Memory B cell (primary cell): Measurements from ENCODE around the gene CCT5.
"Not testable (repeated sequence)": the region's sequence is repeated elsewhere in the genome, so short reads cannot be mapped to it uniquely, and the experiment has no call there.

Experiments
- ATAC-seq: fragments of 150-1000 bp; cut with Tn5 transposase; 2 replicates; pipeline ENCODE4 v1.10.0; 2021; ENCODE audit warnings: low read depth, mild to moderate bottlenecking, moderate library complexity
- DNase-seq, 2 donors: peaks; one replicate each; pipeline ENCODE4 v3.0.0; 2022; ENCODE audit warnings: low spot score in 2 of 2
- H3K27ac Mint-ChIP-seq: one replicate; pipeline ENCODE4 v1.8.0; 2022; ENCODE audit warnings: mild to moderate bottlenecking, moderate library complexity, mixed read lengths
- H3K27me3 Mint-ChIP-seq: one replicate; pipeline ENCODE4 v1.8.0; 2022; ENCODE audit warnings: mixed read lengths
- H3K36me3 Mint-ChIP-seq: one replicate; pipeline ENCODE4 v1.8.0; 2022; ENCODE audit warnings: mild to moderate bottlenecking, mixed read lengths
- H3K4me1 Mint-ChIP-seq: one replicate; pipeline ENCODE4 v1.8.0; 2022; ENCODE audit warnings: mixed read lengths
- H3K4me3 Mint-ChIP-seq: one replicate; pipeline ENCODE4 v1.8.0; 2022; ENCODE audit warnings: mild to moderate bottlenecking, moderate library complexity, mixed read lengths
- H3K9me3 Mint-ChIP-seq: one replicate; pipeline ENCODE4 v1.8.0; 2022; ENCODE audit warnings: mixed read lengths

The CCT5 gene

DNA sequence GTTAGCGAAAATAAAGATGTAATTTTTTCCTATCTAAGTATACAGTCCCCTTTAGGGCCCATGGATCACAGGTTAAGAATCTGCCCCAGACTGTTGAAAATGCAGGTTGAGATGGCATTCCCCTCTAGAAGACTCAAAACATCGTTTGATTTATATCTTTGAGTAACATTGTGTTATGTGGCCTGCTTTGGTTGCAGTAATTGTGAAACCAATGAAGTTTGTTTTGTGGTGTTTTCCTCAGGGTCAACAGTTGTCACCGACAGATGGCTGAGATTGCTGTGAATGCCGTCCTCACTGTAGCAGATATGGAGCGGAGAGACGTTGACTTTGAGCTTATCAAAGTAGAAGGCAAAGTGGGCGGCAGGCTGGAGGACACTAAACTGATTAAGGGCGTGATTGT, 7.8 kb downstream of the CCT5 start:
- H3K4me3 Mint-ChIP-seq: no peak overlapping the region
- H3K27ac Mint-ChIP-seq: no peak overlapping the region
- no peaks in the 10 kb centered on the region for H3K9me3 Mint-ChIP-seq
- DNase-seq: no peak
- peaks cover 45% of the 10 kb centered on the region for H3K36me3 Mint-ChIP-seq
- no peaks in the 10 kb centered on the region for H3K27me3 Mint-ChIP-seq
- peaks cover 6% of the 10 kb centered on the region for H3K4me1 Mint-ChIP-seq
- no peak for ATAC-seq

DNA sequence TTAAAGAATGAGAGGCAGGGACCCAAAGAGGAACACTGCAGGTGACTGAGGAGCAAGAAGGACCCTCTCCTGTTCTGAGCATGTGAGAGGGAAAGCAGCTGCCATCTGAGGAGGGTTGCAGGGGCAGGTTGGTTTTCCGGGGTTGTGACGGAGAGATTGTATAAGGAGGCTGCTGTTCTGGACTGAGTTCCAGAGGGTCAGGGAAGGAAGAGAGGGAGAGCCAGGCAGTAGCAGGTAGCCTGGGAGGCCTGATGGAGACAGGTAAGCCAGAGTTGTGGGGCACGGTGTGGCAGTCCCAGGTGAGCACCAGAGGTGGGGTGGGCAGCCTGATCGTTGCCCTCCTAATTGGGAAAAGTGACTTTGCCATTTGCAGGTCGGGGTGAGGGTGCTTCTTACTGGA, 9.8 kb downstream of the CCT5 start:
- no peaks in the 10 kb centered on the region for H3K27me3 Mint-ChIP-seq
- peaks cover 50% of the 10 kb centered on the region for H3K36me3 Mint-ChIP-seq
- DNase-seq (no peak), ATAC-seq (no peak)
- no peaks in the 10 kb centered on the region for H3K9me3 Mint-ChIP-seq
- no peak overlapping the region for H3K4me3 Mint-ChIP-seq
- H3K4me1 Mint-ChIP-seq: peaks cover 4% of the 10 kb centered on the region
- no peak overlapping the region for H3K27ac Mint-ChIP-seq

DNA sequence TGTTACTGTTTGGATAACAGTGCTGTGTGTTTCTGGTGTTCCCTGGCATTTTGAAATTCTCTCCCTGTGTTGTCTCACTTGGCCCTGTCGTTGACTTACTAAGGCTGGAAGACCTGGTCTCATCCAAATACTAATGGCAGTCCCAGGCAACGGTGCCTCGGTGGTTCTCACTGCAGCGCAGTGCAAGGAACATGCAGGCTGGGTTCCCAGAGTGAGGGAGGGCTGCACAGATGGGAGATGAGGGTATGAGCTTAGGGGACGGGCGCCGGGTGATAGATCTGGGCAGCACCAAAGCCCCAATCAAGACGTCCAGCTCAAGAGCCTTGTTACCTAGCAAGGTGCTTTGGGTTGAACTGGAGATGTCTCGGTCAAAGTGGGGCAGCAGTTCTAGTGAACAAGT, 11.0 kb downstream of the CCT5 start:
- H3K9me3 Mint-ChIP-seq: no peaks in the 10 kb centered on the region
- H3K27me3 Mint-ChIP-seq: no peaks in the 10 kb centered on the region
- H3K27ac Mint-ChIP-seq: no peak overlapping the region
- H3K4me3 Mint-ChIP-seq: no peak overlapping the region
- peaks cover 2% of the 10 kb centered on the region for H3K4me1 Mint-ChIP-seq
- ATAC-seq (no peak), DNase-seq (no peak)
- peaks cover 42% of the 10 kb centered on the region for H3K36me3 Mint-ChIP-seq

DNA sequence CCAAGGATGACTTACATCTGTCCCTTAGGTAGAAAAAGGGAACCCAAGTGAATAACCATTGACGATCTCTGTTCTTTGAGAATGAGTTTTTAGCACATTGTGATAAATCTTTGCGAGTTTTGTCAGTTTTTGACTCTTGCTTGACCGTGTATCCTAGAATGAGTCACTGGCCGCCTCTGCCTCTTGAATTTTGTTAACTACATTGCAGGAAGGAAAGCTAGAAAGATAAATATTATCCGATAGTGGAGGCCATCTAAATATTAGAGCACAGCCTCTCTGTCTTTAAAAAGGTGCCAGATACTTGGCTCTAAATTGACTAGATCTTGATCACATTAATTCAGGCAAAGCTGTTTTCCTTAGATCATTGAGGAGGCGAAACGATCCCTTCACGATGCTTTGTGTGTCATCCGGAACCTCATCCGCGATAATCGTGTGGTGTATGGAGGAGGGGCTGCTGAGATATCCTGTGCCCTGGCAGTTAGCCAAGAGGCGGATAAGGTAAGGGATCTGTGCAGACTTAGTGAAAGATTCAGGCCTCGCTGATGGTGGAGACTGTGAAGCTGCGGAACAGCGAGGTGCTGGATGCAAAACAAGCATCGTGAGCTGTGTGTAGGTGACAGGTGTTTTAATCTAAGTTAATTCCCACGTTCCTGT, 12.2 kb downstream of the CCT5 start:
- no peak for DNase-seq
- Mint-ChIP-seq H3K4me3 (no peak overlapping the region), H3K27ac (no peak overlapping the region), H3K9me3 (no peaks in the 10 kb centered on the region), H3K36me3 (peaks cover 41% of the 10 kb centered on the region), H3K4me1 (peaks cover 2% of the 10 kb centered on the region), H3K27me3 (no peaks in the 10 kb centered on the region)
- ATAC-seq: no peak

DNA sequence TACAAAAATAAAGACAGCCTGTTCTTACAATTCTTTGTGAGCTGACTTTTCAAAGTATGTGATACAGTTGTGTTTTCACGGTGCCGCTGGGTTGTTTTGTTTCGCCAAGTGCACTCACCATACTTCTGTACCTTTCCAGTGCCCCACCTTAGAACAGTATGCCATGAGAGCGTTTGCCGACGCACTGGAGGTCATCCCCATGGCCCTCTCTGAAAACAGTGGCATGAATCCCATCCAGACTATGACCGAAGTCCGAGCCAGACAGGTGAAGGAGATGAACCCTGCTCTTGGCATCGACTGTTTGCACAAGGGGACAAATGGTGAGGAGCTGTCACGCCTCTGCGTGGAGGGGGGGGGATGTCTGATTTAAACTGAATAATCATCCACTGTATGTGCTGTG, 12.9 kb downstream of the CCT5 start:
- peaks cover 37% of the 10 kb centered on the region for H3K36me3 Mint-ChIP-seq
- H3K4me3 Mint-ChIP-seq: no peak overlapping the region
- H3K4me1 Mint-ChIP-seq: peaks cover 2% of the 10 kb centered on the region
- ATAC-seq: no peak
- H3K27me3 Mint-ChIP-seq: no peaks in the 10 kb centered on the region
- no peaks in the 10 kb centered on the region for H3K9me3 Mint-ChIP-seq
- DNase-seq: no peak
- no peak overlapping the region for H3K27ac Mint-ChIP-seq

DNA sequence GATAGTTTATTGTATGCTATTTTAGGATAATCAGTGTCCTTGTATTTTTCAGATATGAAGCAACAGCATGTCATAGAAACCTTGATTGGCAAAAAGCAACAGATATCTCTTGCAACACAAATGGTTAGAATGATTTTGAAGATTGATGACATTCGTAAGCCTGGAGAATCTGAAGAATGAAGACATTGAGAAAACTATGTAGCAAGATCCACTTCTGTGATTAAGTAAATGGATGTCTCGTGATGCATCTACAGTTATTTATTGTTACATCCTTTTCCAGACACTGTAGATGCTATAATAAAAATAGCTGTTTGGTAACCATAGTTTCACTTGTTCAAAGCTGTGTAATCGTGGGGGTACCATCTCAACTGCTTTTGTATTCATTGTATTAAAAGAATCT, 14.5 kb downstream of the CCT5 start:
- no peak for DNase-seq
- H3K4me3 Mint-ChIP-seq: no peak overlapping the region
- H3K36me3 Mint-ChIP-seq: peaks cover 26% of the 10 kb centered on the region
- no peak overlapping the region for H3K27ac Mint-ChIP-seq
- H3K4me1 Mint-ChIP-seq: peaks cover 2% of the 10 kb centered on the region
- H3K27me3 Mint-ChIP-seq: no peaks in the 10 kb centered on the region
- ATAC-seq: no peak
- H3K9me3 Mint-ChIP-seq: no peaks in the 10 kb centered on the region

DNA sequence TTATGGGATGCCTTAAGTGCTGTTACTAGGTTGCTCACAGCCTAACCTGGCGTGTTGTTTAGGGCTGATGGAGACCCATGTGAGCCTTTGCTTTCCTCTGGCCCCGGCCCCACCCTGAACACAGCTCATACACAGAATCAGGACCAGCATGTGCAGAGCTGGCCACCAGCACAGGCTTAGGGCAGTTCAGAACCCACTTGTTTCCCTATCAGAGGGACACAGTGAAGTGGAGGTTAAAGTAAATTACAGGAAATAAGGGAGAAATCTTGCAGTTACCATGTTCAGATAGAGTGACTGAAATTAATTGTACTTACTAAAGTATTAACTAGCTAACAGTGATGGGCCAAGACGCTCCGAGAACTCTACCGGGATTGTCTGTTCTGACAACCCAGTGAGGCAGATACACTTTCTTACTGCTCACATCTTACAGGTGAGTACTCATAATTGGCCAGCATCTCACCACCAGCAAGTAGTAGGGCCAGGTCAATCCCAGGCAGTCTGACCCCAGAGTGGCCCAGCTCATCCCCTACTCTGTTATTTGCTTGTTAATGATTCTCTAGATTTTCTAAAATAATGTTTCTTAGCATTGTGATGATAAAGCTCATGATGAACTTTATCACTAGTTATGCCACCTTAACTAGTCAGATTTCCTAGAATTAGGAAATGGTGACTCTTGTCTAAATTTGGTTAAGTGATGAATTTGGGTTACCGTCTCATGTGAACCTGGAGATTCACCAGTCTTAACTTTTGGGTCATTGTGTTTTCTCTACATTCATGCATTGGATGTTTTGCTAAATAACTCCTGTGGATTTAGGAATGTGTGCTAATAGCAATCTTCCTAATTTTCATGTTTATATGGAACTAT, 15.4 kb downstream of the CCT5 start:
- H3K9me3 Mint-ChIP-seq: no peaks in the 10 kb centered on the region
- ATAC-seq: no peak
- no peaks in the 10 kb centered on the region for H3K27me3 Mint-ChIP-seq
- H3K4me3 Mint-ChIP-seq: no peak overlapping the region
- H3K4me1 Mint-ChIP-seq: no peaks in the 10 kb centered on the region
- peaks cover 22% of the 10 kb centered on the region for H3K36me3 Mint-ChIP-seq
- no peak overlapping the region for H3K27ac Mint-ChIP-seq
- DNase-seq: no peak

DNA sequence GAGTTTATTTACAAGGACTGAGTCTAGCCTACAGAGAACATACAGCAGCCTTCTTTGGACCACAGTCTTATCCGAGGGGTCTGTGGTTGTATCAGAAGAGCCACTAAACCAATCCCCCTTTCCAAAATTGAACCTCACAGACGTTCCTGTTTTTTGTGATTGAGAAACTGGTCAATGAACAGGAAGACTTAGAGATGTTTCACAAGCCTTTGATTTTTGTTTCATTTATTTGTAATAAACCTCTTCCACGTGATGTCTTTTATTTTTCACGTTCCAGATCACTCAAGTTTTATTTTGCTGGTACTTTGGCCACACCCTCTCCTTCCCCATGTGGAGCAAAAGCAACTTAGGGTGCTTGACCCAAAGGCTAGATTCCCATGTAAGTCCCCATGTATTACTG, 16.1 kb downstream of the CCT5 start:
- no peaks in the 10 kb centered on the region for H3K9me3 Mint-ChIP-seq
- H3K27me3 Mint-ChIP-seq: no peaks in the 10 kb centered on the region
- ATAC-seq: no peak
- no peak overlapping the region for H3K27ac Mint-ChIP-seq
- H3K4me3 Mint-ChIP-seq: no peak overlapping the region
- no peak for DNase-seq
- H3K4me1 Mint-ChIP-seq: no peaks in the 10 kb centered on the region
- peaks cover 15% of the 10 kb centered on the region for H3K36me3 Mint-ChIP-seq

DNA sequence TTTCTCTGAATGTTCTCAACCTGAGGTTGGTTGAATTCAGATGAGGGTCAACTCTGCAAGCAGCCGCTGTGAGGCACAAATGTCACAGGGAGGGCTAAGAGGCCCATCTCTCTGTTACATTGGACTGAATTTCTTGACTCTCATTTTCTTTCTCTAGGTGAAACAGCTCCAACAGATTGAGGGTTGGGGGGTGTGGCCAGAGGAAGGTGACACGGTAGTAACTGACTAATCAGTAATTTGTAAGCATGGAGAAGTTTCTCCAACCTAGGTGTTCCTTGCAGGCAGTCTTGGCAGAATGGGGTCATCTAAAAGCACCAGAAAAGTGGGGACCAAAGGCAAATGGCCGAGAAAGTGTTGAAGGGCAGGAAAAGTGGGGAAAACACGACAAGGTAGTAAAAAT, 16.8 kb downstream of the CCT5 start:
- Mint-ChIP-seq H3K9me3 (no peaks in the 10 kb centered on the region), H3K36me3 (peaks cover 15% of the 10 kb centered on the region), H3K27ac (no peak overlapping the region), H3K27me3 (peaks cover 2% of the 10 kb centered on the region), H3K4me3 (no peak overlapping the region), H3K4me1 (no peaks in the 10 kb centered on the region)
- DNase-seq (no peak), ATAC-seq (no peak)

DNA sequence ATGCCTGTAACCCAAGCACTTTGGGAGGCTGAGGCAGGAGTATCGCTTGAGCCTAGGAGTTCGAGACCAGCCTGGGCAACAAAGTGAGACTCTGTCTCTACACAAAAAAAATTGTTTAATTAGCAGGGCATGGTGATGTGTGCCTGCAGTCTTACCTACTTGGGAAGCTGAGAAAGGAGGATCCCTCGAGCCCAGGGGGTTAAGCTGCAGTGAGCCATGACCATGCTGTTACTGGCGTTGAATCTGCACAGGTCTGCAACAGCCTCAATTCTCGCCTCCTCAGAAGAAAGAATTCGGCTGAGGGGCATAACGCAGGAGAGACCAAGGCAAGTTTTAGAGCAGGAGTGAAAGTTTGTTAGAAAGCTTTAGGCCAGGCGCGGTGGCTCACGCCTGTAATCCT, 18.0 kb downstream of the CCT5 start:
- Mint-ChIP-seq H3K27ac (no peak overlapping the region), H3K27me3 (peaks cover 3% of the 10 kb centered on the region), H3K4me1 (no peaks in the 10 kb centered on the region), H3K9me3 (no peaks in the 10 kb centered on the region), H3K36me3 (peaks cover 7% of the 10 kb centered on the region), H3K4me3 (no peak overlapping the region)
- no peak for ATAC-seq
- DNase-seq: no peak

DNA sequence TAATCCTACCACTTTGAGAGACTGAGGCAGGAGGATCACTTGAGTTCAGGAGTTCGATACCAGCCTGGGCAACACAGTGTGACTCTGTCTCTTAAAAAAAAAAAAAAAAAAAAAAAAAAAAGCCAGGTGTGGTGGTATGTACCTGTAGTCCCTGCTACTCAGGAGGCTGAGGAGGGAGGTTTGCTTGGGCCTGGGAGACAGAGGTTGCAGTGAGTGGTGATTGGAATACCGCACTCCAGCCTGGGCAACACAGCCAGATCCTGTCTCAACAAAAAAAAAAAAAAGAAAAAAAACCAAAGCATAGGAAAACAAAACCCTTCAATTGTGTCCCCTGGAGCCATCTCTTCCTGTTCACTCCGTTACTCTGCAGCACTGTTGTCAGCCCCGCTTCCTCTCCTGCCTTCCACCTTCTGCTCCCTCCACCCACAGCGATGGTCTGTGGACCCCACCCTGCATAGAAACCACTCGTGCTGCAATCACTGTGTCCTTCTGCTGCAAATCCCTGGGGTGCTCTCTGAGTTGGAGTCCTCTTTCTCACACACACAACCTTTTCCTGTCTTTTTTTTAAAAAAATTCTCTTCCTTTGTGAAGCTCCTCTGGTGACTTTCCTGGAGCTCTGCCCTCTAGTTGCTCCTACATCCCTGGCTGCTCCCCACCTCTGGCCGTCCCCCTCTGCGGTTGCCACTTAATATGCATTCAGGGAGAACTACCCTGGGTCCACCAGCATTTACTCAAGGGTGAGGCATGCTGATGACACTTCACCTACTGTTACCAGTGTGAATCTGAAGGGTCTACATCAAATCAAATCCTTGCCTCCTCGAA, 22.2 kb downstream of the CCT5 start:
- Mint-ChIP-seq H3K27ac (no peak overlapping the region), H3K9me3 (no peaks in the 10 kb centered on the region), H3K4me1 (no peaks in the 10 kb centered on the region), H3K27me3 (peaks cover 5% of the 10 kb centered on the region), H3K4me3 (no peak overlapping the region), H3K36me3 (no peaks in the 10 kb centered on the region)
- ATAC-seq (no peak), DNase-seq (no peak)

DNA sequence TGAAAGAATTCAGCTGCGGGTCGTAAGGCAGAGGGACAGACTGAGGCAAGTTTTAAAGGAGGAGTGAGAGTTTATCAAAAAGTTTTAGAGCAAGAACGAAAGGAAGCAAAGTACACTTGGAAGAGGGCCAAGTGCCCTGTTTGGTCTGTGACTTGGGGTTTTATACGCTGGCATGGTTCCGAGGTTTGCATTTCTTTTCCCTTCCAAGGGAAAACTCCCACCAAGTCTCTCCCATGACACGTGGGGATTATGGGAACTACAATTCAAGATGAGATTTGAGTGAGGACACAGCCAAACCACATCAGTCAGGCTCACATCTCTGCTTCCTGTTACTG, 22.8 kb downstream of the CCT5 start:
- H3K9me3 Mint-ChIP-seq: not testable (repeated sequence)

DNA sequence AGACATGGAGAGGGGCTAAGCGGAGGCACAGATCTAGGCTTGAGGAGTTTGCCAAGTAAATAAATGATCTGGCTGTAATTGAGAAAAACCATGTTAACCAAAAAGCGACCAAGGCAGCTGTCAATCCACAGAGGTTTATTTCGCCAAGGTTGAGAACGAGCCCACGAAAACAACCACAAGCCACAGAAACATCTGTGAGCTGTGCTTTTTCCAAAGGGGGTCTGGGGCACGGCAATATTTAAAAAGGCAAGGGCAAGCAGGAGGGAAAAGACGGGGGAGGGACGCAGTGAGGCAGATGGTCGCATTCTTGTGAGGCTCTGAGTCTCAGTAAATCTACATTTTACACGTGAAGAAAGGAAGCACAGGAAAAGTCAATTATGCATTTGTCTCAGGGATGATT, 25.4 kb downstream of the CCT5 start:
- peaks cover 7% of the 10 kb centered on the region for H3K27me3 Mint-ChIP-seq
- no peak overlapping the region for H3K4me3 Mint-ChIP-seq
- no peaks in the 10 kb centered on the region for H3K36me3 Mint-ChIP-seq
- H3K27ac Mint-ChIP-seq: no peak overlapping the region
- H3K4me1 Mint-ChIP-seq: no peaks in the 10 kb centered on the region
- DNase-seq (no peak), ATAC-seq (no peak)
- H3K9me3 Mint-ChIP-seq: no peaks in the 10 kb centered on the region

More for the DNA sequence above, 22.8 kb downstream of the CCT5 start:
- not testable (repeated sequence) for H3K4me3 Mint-ChIP-seq, H3K27me3 Mint-ChIP-seq, H3K36me3 Mint-ChIP-seq, ATAC-seq, H3K27ac Mint-ChIP-seq, DNase-seq, H3K4me1 Mint-ChIP-seq

DNA sequence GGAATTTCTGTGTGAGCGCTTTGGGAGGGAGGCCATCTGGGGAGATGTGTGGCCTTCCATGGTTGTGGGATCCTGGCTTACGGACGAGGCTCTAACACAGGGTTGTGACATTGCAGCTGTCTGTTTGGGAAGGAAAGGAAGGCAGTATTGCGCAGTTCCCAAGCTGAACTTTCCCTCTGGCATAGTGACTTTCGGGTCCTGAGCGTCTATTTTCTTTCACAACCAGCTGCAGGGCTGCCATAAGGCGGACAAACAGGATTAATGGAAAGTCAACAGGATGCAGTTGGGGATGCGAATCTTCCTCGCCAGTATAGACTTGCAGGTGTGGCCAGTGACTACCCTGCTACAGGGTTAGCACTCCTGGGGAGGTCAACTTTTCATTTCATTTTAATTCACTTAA, 25.9 kb downstream of the CCT5 start:
- Mint-ChIP-seq H3K36me3 (no peaks in the 10 kb centered on the region), H3K9me3 (no peaks in the 10 kb centered on the region), H3K4me3 (no peak overlapping the region), H3K27me3 (peaks cover 7% of the 10 kb centered on the region), H3K4me1 (no peaks in the 10 kb centered on the region), H3K27ac (no peak overlapping the region)
- no peak for ATAC-seq
- no peak for DNase-seq
